WTC11 (cell line): ENCODE data around the gene MLN. TPM values are rescaled to one million over a fixed set of nuclear protein-coding genes. Genes with fewer than 3 reads are reported as not detected.

Experiments
- ATAC-seq: fragments of 200-7000 bp; cut with Tn5 transposase; 2 replicates; pipeline ENCODE4 v1.10.0; 2021; ENCODE audit warnings: mild to moderate bottlenecking, moderate library complexity
- CTCF ChIA-PET: fragments of 300-600 bp; sonication (Branson Sonifier 250); formaldehyde crosslinking; loops from one replicate; lab custom pipeline; 2021; ENCODE audit warnings: antibody characterized with exemption; lab: Charles Lee
- POLR2A ChIA-PET: fragments of 350-600 bp; sonication (Branson Sonifier 250); formaldehyde crosslinking; loops from one replicate; lab custom pipeline; 2021; ENCODE audit warnings: antibody characterized with exemption; lab: Charles Lee
- DNase-seq: peaks from one replicate; pipeline ENCODE4 v3.0.0; 2021; ENCODE audit warnings: low spot score
- H3K27ac Mint-ChIP-seq: 2 replicates; pipeline ENCODE4 v1.8.0; 2021; ENCODE audit warnings: mixed read lengths
- H3K27me3 Mint-ChIP-seq: 2 replicates; pipeline ENCODE4 v1.8.0; 2021; ENCODE audit warnings: low read depth, mild to moderate bottlenecking, moderate library complexity, mixed read lengths
- H3K36me3 Mint-ChIP-seq: 2 replicates; pipeline ENCODE4 v1.8.0; 2021; ENCODE audit warnings: mixed read lengths
- H3K4me1 Mint-ChIP-seq: 2 replicates; pipeline ENCODE4 v1.8.0; 2022; ENCODE audit warnings: mixed read lengths
- H3K4me3 Mint-ChIP-seq: 2 replicates; pipeline ENCODE4 v1.8.0; 2021; ENCODE audit warnings: mild to moderate bottlenecking, moderate library complexity, mixed read lengths
- H3K9me3 Mint-ChIP-seq: 2 replicates; pipeline ENCODE4 v1.8.0; 2021; ENCODE audit warnings: mixed read lengths
- AFF4 ChIP-seq: sonication (generic); formaldehyde crosslinking; IDR thresholded peaks from 2 replicates; pipeline ENCODE4 v1.8.1; 2023; ENCODE audit warnings: mild to moderate bottlenecking, missing genetic modification reagents, borderline replicate concordance
- E2F1 ChIP-seq: sonication (generic); formaldehyde crosslinking; IDR thresholded peaks from 2 replicates; pipeline ENCODE4 v1.8.0; 2022; ENCODE audit warnings: mild to moderate bottlenecking, missing genetic modification reagents
- E2F4 ChIP-seq: sonication (generic); formaldehyde crosslinking; IDR thresholded peaks from 2 replicates; pipeline ENCODE4 v1.8.1; 2022; ENCODE audit warnings: low read depth, mild to moderate bottlenecking, moderate library complexity, missing genetic modification reagents, borderline replicate concordance
- ELF4 ChIP-seq: sonication (generic); formaldehyde crosslinking; IDR thresholded peaks from 2 replicates; pipeline ENCODE4 v1.8.1; 2022; ENCODE audit warnings: low read depth, mild to moderate bottlenecking, moderate library complexity, missing genetic modification reagents
- FOXJ3 ChIP-seq: sonication (generic); formaldehyde crosslinking; IDR thresholded peaks from 2 replicates; pipeline ENCODE4 v1.9.0; 2021; ENCODE audit warnings: missing genetic modification reagents, mild to moderate bottlenecking, borderline replicate concordance
- FOXP4 ChIP-seq: sonication (generic); formaldehyde crosslinking; IDR thresholded peaks from 2 replicates; pipeline ENCODE4 v1.8.0; 2022; ENCODE audit warnings: mild to moderate bottlenecking, missing genetic modification reagents
- MAX ChIP-seq: sonication (generic); formaldehyde crosslinking; IDR thresholded peaks from 2 replicates; pipeline ENCODE4 v1.8.0; 2022; ENCODE audit warnings: mild to moderate bottlenecking, missing genetic modification reagents
- NFYB ChIP-seq: sonication (generic); formaldehyde crosslinking; conservative IDR thresholded peaks from 2 replicates; pipeline ENCODE4 v1.8.0; 2022; ENCODE audit warnings: low read depth, missing genetic modification reagents
- NR2C2 ChIP-seq: sonication (generic); formaldehyde crosslinking; IDR thresholded peaks from 2 replicates; pipeline ENCODE4 v1.8.0; 2022; ENCODE audit warnings: mild to moderate bottlenecking, missing genetic modification reagents
- NR3C1 ChIP-seq: sonication (generic); formaldehyde crosslinking; conservative IDR thresholded peaks from 2 replicates; pipeline ENCODE4 v1.8.1; 2023; ENCODE audit warnings: low read depth, mild to moderate bottlenecking, missing genetic modification reagents
- OVOL2 ChIP-seq: fragments of 250-450 bp; sonication (Bioruptor Pico); IDR thresholded peaks from 2 replicates; pipeline ENCODE4 v1.9.0; 2021; ENCODE audit warnings: mild to moderate bottlenecking, borderline replicate concordance
- PREB ChIP-seq: sonication (generic); formaldehyde crosslinking; IDR thresholded peaks from 2 replicates; pipeline ENCODE4 v1.8.1; 2022; ENCODE audit warnings: mild to moderate bottlenecking, missing genetic modification reagents, moderate library complexity, borderline replicate concordance
- SMAD4 ChIP-seq: sonication (generic); formaldehyde crosslinking; IDR thresholded peaks from 2 replicates; pipeline ENCODE4 v1.8.0; 2022; ENCODE audit warnings: mild to moderate bottlenecking, missing genetic modification reagents
- TEAD1 ChIP-seq: sonication (generic); formaldehyde crosslinking; IDR thresholded peaks from 2 replicates; pipeline ENCODE4 v1.8.0; 2022; ENCODE audit warnings: mild to moderate bottlenecking, missing genetic modification reagents
- TP53 ChIP-seq: sonication (generic); formaldehyde crosslinking; IDR thresholded peaks from 2 replicates; pipeline ENCODE4 v1.8.1; 2023; ENCODE audit warnings: mild to moderate bottlenecking, missing genetic modification reagents
- ZBTB43 ChIP-seq: sonication (generic); formaldehyde crosslinking; IDR thresholded peaks from 2 replicates; pipeline ENCODE4 v1.8.1; 2023; ENCODE audit warnings: mild to moderate bottlenecking, missing genetic modification reagents
- ZNF138 ChIP-seq: sonication (generic); formaldehyde crosslinking; conservative IDR thresholded peaks from 2 replicates; pipeline ENCODE4 v1.8.1; 2022; ENCODE audit warnings: mild to moderate bottlenecking, moderate library complexity, missing genetic modification reagents
- ZNF263 ChIP-seq: sonication (generic); formaldehyde crosslinking; IDR thresholded peaks from 2 replicates; pipeline ENCODE4 v1.8.1; 2022; ENCODE audit warnings: low read depth, mild to moderate bottlenecking, moderate library complexity, missing genetic modification reagents
- ZNF396 ChIP-seq: fragments of 250-450 bp; sonication (Bioruptor Pico); IDR thresholded peaks from 2 replicates; pipeline ENCODE4 v1.8.0; 2021; ENCODE audit warnings: mild to moderate bottlenecking, moderate library complexity, borderline replicate concordance
- ZNF532 ChIP-seq: fragments of 250-450 bp; sonication (Bioruptor Pico); IDR thresholded peaks from 2 replicates; pipeline ENCODE4 v1.9.0; 2021; ENCODE audit warnings: mild to moderate bottlenecking, borderline replicate concordance
- total RNA-seq: library from RNA; stranded (reverse); gene quantifications from 3 replicates; pipeline ENCODE4 v1.2.3, GENCODE V29; 2021

The MLN gene
- total RNA-seq, 1 experiment from 2014 or later = not detected

- TF ChIP-seq ZNF532 (no peak), PREB (CRISPR knock-in tag) (no peak), E2F4 (no peak)
These were observed 20.8 kb upstream of the MLN start (continued) for GRCh38 chr6:33824461-33825154.

GRCh38 chr6:33823806-33824205 lies 20.0 kb upstream of the MLN start:
- Mint-ChIP-seq H3K4me3 (no peak overlapping the region), H3K36me3 (no peaks in the 10 kb centered on the region)
- CTCF ChIA-PET = interaction anchor here (0.9 to 4.6 kb wide), 7 partner anchors 16 to 204 kb away, joined by 3 to 47 read pairs (median 3); no protein-coding TSS in a partner anchor
- no peak for DNase-seq
- no peak for TF ChIP-seq ELF4 (CRISPR knock-in tag)
- no peak for TF ChIP-seq NFYB
- no peak for TF ChIP-seq MAX (CRISPR knock-in tag)
- TF ChIP-seq ZBTB43 (CRISPR knock-in tag) = no peak
- TF ChIP-seq ZNF263 (CRISPR knock-in tag) = no peak
- TF ChIP-seq TEAD1 (CRISPR knock-in tag) = no peak
- TF ChIP-seq TP53 (CRISPR knock-in tag) = no peak
- TF ChIP-seq NR2C2 = no peak
- TF ChIP-seq AFF4 = no peak
- no peak for TF ChIP-seq NR3C1
- TF ChIP-seq FOXJ3 (CRISPR knock-in tag) = no peak
- no peak for TF ChIP-seq ZNF138
- TF ChIP-seq SMAD4 (CRISPR knock-in tag) = no peak
- TF ChIP-seq ZNF396 = no peak
- no peak for TF ChIP-seq FOXP4 (CRISPR knock-in tag)
- TF ChIP-seq OVOL2 (CRISPR knock-in tag) = no peak
- TF ChIP-seq E2F1 (CRISPR knock-in tag) = no peak
- TF ChIP-seq, all 79 proteins: peak for 0
- no peak for ATAC-seq
- Mint-ChIP-seq H3K9me3 (no peaks in the 10 kb centered on the region), H3K27me3 (peaks cover 10% of the 10 kb centered on the region; the same call in 1 of the 2 replicates), H3K27ac (no peak overlapping the region), H3K4me1 (peaks cover 33% of the 10 kb centered on the region)
- POLR2A ChIA-PET = no interaction called here
